IPS-NIHi11 (cell line): Measurements from ENCODE around the gene RAD23B.

ENCODE experiments used
- DNase-seq: peaks from one replicate; pipeline ENCODE4 v3.0.0; 2012; ENCODE audit warnings: mixed read lengths, low spot score

Gene RAD23B

DNA sequence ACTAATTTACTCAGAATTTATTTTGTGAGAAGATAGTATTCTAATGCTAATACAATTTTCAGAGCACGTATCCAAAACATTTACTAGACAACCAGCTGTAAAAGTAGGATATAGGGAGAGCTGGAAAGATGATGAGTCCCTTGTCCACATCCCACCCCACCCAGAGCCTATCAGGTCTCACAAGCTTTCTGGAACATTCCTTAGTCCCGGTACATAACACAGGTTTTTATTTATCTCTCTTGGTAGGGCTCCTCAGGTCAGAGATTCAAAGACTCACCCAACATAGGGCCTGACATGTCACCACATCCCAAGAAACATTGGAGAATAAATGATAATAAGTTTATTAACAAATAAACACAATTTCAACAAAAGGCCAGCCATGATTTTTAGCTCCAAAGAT is 13.8 kb upstream of the RAD23B start:
- DNase-seq = no peak

DNA sequence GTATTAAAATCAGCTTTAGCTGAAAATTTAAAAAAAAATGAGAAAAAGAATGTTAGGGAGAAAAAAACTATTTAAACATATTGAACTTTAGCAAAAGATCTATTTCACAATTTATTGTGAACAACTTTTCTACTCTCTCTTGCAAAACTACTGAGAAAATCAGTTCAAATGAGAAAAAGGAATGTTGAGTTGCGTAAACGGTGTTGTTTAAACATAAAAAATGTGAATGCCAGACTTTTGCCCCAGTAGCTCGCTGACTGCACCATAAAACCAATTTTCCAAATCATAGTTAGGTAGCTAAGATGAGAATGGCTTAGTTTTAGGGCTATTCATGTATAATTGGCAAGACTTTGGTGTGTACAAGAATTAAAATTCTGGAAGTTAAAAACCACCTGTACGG is 13.4 kb upstream of the RAD23B start:
- no peak for DNase-seq

DNA sequence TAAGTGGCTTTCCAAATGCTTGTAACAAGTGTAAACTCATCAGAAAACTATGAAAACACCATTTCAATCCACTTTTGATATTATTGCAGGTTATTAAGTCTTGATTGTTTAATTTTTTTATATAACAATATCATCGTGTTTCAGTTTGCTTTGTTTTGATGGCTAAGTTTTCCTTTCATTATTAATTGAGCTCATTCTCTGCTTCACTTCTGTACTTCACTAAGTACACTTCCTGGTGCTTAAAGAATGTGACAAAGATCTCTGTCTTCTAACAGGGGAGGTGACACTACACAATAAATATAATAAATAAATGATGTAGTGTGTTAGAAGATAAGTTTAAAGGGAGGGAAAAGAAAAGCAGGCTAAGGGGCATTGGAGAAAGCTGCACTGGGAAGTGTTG is 13.0 kb upstream of the RAD23B start:
- DNase-seq = no peak

DNA sequence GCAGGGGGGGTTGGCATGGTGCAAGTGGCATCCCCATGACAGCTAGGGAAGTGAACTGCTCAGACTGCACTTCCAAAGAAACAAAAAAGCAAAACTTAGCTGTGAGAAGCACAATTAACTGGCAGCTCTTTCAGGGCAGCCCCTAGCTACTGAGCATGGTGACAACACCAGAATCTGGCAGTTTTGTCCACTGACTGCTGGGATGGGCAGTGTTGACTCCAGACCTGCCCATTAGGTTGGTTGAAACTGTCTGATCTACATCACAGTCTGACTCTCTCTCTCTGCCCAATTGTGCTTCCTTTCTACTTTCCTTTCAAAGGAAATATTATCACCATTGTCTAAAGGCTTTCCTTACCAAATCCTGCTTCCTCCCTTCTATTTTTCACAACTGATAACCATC is 12.5 kb upstream of the RAD23B start:
- no peak for DNase-seq

DNA sequence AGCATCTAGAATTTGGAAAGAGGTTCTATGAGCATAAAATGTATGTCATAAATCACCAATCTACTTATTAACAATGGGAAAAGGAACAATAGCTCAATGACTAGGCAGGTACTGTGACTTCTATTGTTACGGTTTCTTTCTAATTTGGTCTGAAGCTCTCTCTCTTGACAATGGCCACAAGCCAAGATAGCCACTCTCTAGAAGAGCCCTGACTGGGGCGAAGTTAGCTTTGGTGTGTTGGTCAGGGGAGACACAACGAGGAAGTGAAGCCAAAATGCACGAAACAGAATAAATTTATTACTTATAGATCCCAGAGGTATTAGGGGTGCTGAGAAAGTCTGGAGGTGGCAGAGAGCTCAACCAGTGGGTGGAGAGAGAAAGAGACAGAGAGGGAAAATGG is 9.4 kb upstream of the RAD23B start:
- DNase-seq = no peak

DNA sequence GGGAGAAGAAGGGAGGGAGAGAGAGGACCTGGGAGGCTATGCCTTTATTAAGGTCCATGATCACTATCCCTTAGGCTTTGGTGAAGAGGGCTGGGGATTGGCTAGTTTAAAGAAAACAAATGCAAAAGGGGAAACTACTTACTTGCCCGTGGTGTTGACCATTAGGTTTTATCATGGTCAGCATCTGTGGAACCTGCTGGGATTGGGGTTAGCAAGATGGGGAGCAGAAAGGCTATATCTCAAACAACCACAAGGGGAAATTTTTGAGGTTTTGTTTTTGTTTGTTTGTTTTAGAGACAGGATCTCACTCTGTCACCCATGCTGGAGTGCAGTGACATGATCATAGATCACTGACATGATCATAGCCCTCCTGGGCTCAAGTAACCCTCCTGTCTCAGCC is 9.0 kb upstream of the RAD23B start:
- no peak for DNase-seq

DNA sequence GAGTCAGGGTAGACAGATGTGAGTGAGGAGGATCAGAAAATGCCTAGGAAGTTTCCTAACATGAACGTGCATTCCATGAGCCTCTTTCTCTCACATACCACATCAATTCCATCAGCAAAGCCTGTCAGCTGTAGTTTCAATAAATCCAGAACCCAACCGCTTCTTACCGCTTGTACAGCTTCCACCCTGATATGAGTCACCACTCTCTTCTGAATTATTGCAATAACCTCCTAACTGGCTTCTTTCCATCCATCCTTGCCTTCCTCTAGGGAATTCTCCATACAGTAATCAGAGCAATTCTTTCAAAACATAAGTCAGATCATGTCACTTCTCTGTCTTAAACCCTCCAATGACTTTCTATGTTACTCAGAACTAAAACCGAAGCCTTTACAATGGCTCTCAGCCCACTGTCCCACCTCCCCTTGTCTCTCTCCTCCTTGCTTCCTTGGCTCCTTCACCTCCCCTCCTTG is 8.1 kb upstream of the RAD23B start:
- no peak for DNase-seq

DNA sequence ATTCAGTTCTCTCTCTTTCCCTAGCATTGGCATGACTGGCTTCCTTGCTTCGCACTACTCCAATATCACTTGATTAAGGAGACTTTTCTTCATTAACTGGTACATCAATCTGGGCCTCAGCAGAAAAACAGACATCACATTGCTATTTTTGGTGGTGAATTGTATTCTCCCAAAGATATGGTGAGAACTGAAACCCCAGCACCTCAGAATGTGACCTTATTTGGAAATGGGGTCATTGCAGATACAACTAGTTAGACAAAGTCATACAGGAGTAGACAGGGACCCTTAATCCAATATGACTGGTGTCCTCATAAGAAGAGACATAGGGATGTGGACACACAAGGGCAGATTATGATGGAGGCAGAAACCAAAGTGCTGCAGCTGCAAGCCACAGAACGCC is 7.5 kb upstream of the RAD23B start:
- no peak for DNase-seq

DNA sequence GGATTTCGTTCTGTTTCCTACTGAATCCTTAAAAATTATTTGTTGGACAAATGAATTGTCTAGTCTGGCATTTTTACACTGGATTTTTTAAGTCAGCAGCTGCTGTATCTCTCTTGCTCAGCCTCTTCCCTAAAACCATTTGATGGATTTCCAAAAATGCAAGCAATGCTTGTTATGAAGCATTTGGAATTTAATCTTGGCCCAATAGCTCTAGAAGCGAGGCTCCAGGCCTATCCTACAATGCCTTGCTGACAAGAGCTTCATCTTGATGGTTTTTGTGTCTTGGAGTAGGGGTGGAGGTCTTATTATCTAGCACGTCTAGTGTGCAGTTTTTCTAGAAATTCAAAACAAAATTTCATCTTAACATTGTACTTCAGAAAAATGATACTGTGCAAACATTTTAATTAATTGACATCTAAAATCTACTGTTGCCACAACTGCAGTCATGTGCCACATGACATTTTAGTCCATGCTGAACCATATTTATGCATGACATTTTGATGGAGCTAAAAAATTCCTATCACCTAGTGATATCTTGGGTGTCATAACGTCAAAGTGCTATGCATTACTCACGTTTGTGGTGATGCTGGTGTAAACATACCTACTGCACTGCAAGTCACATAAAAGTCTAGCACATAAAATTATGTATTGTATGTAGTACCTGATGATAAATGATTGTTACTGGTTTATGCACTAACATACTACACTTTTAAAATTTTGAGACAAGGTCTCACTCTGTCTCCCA is 5.9 kb upstream of the RAD23B start:
- DNase-seq = no peak

DNA sequence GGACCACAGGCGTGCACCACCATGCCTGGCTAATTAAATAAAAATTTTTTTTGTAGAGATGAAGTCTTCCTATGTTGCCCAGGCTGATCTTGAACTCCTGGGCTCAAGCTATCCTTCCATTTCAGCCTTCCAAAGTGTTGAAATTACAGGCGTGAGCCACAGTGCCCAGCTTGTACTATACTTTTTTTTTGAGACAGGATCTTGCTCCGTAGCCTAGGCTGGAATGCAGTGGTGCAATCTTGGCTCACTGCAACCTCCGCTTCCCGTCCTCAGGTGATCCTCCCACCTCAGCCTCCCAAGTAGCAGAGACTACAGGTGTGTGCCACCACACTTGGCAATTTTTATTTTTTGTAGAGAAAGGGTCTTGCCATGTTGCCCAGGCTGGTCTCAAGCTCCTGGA is 5.3 kb upstream of the RAD23B start:
- DNase-seq = no peak

DNA sequence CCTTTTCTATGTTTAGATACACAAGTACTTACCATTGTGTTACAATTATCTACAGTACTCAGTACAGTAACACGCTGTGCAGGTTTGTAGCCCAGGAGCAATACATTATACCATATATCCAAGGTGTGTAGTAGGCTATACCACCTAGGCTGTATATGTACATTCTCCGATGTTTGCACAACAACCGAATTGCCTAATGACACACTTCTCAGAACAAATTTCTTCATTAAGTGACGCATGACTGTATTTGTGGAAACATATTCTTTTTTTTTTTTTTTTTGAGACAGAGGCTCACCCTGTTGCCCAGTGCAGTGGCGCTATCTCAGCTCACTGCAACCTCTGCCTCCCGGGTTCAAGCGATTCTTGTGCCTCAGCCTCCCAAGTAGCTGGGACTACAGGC is 4.0 kb upstream of the RAD23B start:
- DNase-seq = no peak

DNA sequence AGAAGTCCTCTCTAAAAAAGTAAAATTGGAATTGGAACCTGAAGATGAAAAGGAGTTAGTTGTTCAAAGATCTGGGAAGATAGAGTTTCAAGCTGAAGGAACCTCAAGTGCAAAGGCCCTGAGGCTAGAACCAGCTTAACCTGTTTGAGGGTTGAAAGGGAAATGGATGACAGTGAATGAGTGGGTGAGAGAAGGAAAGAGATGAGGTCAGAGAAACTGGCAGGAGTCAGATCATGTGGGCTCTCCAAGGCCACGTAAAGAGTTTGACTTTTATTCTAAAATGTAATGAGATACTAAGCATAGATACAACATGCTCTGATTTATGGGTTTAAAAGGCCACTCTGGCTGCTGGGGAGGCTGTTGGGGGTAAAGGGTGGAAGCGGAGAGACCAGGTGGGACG is 2.5 kb upstream of the RAD23B start:
- DNase-seq = no peak

DNA sequence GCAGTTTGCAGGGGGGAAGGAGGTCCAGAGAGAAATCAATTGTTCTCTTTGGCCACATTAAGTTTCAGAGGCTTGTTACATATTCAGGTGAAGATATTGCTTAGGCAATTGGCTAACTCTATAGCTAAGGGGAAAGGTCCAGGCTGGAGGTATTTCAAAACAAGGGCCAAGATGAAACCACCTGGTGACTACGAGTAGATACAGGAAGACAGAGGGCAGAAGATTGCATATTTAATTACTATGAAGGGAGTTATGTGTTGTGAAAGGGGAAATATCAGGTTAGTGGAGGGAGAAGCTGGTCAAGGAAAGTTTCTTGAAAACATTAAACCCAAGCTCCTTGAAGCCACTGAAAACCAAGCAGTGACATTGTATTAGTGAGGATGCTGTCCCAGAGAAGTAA is 1.9 kb upstream of the RAD23B start:
- DNase-seq = no peak

DNA sequence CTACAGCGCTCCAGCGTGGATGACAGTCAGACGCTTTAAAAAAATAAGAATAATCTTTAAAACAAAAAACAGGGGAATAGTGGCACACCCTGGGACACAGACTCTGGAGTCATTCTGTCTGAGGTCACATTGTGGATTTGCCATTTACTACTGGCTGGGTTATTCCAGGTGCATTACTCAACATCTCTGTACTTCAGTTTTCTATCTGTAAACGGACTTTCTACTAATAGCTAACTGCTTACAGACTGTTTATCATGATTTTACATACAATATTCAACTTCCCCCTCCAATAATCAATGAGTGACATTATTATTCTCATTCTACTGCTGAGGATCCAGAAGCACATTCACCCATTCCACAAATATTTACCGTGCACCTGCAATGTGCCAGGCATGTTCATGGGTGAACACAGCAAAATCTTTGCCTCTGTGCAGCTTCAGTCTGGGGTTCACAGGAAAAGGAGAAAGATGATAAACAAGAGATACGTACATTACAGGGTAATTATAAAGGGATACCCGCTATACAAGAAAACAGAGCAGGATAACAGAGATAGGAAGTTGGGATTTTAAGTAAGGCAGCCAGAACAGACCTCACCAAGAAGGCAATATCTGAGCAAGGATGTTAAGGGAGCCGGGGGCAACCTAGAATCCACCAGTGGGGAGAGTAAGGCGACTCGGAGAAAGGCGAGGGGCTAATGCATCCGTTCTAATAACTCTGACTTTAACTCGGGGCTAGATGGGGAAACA is 984 bp upstream of the RAD23B start:
- no peak for DNase-seq

DNA sequence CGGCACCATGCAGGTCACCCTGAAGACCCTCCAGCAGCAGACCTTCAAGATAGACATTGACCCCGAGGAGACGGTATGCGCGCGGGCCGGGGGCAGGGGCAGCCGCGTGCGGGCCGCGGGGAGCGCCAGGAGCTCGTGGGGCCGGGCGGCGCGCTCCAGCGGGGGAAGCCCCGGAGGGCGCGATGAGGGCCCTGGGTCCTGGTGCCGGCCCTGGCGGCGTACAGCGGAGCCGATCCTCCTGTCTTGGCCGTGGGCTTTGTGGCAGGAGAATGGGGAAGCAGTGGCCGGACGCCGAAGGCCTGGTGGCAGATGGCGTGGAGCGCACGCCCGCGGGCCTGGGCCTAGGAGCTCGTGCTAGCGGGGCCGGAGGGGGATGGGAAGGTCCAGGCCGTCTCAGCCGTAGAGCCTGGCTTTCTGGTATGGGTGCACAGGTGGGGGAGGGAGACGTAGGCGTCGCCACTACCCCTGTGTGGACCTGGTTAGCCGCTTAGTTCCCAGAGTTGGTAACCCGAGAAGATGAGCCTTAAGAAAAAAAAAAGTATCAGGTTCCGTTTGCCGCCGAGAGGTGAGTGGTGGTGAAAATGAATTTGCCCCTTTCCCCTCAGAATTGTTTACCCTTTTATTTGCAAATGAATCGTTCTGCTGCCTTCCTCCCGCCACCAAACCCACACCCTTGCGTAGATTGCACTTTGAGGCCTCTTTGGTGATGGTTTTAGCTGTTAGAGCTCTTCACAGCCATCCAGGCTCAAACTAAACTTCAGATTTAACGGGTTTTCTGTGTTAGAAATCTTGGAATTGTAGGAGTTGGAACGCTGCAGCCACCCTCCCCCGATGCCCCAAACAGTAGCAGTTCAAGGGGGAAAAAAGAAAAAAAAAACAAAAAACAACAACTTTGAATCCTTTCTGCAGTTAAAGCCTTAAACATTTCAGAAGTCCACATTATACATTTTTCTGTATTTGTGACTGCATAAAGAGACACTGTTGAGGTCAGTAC is 841 bp downstream of the RAD23B start:
- DNase-seq = peak; percentile 75

DNA sequence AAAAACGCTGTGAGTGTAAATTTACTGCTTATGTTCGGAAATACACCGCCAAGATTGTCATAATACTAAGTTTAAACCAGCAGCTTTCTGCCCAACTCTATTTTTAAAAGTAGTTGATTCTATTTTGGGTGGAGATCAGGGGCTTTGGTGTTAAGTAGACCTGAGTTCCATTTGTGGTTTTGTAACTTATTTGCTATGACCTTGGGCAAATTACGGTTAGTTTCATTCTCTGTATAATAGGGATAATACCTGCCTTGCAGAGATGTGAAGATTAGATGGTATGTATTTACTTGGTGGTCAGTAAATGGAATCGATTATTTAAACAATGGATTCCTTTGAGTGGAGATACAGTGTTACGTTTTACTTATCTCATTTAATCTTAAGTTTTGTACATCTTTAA is 1.6 kb downstream of the RAD23B start:
- no peak for DNase-seq

DNA sequence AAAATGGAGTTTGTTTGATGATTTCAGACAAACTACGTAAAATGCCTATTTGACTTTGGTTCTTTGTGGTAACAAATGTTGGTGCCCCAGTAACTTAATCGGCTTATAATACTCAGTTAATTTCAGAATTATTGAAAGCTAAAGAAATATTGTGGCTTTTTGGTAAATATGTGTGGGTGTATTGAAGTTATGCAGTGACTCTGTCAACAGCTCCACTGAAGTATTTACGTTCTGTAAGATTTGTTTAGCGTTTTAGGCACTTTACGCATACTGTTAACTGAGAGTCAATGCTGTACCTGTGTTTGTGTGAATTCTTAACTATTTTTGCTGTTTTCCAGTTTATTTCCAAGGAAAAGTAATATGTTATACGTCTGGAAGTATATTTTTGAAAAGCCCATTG is 2.2 kb downstream of the RAD23B start:
- DNase-seq = no peak

DNA sequence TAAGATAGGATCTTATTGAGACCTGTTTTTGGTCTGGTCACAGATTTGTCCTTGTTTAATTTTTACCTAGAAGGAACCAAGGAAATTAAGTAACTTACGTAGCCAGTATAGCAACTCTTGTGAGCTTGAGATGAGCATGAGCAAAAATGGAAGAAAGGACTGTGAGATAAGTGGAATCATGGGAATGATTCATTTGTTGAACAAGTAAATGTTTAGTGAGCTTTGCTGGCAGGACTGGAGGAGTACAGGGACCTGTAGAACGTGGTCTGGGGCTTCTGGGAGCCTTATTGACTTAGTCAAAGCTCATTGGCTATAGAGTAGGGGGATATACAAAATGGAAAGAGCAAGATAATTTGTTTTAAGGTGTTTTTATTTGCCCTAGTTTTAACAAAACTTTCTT is 3.0 kb downstream of the RAD23B start:
- no peak for DNase-seq

DNA sequence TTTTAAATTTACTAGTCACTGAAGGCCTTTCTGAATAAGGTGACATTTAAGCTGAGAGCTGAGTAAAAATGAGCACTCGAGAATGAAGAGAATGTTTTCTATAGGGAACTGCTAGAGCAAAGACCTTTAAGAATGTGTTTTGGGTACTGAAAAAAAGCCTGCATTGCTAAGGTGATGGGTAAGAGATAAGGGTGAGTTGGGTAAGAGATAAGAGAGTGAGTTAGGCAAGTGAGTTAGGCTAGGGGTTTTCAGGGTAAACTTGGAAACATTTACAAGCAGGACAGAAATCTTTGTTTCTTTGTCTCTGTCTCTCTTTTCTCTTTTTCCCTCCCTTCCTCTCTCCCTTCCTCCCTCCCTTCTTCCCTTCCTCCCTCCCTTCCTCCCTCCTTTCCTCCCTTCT is 5.6 kb downstream of the RAD23B start:
- no peak for DNase-seq

DNA sequence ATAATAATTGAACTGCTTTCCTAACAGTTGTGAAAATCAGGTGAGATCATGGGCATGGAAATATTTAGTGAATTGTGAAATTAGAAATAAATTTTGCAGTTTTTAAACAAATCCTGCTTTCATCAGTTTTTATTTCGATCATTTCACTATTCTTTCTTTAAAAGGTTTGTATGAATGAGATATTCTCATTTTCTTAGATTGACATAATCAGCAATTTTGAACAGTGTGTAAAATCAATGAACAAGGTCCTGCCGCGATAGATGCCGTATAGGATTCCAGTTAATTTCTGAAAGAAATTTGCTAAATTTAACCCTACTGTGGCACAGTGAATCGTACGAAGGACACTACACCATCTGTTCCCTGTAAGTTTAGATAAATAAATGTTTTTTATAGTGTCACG is 7.5 kb downstream of the RAD23B start:
- no peak for DNase-seq

DNA sequence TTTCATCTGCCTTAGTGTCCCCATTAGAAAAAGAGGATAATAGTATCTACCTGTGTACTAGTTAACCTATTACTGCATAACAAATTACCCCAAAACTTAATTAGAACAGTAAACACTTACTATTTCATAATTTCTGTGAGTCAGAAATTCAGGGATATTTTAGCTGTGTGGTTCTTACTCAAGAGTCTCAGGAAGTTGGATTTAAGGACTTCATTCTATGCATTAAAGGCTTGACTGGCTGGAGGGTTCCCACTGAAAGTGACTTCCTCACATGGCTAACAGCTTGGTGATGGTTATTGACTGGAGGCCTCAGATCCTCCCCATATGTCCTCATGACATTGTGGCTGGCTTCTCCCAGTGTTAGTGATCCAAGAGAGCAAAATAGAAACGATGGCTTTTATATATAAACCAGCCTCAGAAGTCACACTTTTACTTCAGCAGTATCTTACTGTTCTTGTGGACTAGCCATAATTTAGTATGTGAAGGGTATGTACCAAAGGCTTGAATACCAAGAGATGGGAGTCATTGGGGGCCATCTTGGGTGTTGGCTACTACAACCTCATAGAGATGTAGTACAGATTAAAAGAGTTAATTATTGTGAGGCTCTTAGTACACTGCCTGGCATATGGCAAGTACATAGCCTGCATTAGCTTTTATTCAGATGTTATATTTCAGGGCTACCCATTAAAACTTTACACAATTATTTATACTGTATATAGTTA is 9.9 kb downstream of the RAD23B start:
- no peak for DNase-seq

DNA sequence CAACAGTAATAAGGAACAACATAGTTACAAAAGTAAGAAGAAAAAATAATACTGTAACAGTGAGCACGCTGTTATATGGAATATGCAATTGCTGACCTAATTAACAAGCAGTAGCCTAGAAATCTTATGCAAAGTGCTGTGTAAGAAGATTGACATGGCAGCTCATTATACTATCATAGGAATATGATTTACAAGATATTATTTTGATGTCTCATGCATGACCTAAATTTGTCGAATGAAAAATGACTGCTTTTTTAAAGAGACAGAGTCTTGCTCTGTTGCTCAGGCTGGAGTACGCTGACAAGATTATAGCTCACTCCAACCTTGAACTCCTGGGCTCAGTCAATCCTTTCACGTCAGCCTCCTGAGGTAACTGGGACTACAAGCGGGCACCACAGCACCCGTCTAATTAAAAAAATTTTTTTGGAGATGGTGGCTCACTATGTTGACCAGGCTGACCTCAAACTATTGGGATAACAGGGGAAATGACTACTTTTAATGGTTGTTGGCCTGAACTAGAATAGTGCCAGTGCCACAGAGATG is 10.5 kb downstream of the RAD23B start:
- no peak for DNase-seq
